Activated CD8-positive, alpha-beta memory T cell treated with anti-CD3 and anti-CD28 coated beads, Interleukin-2, amount 50 U/mL, for 24 hours (primary cell): Measurements from ENCODE around the gene TP53I3.
A peak's percentile ranks its signal among the peaks of the same experiment; 100 is the strongest.
"Not testable (repeated sequence)": the region's sequence is repeated elsewhere in the genome, so short reads cannot be mapped to it uniquely, and the experiment has no call there.

Experiments used
- DNase-seq: peaks from one replicate; pipeline ENCODE4 v3.0.0-alpha.2; 2020; ENCODE audit errors: extremely low read depth

TP53I3 gene

GRCh38 chr2:24100732-24101131, 16.1 kb upstream of the TP53I3 start:
- DNase-seq = not testable (repeated sequence)

- not testable (repeated sequence) for DNase-seq
These were observed 10.6 kb upstream of the TP53I3 start for GRCh38 chr2:24095171-24095677.

GRCh38 chr2:24093270-24093669, 8.6 kb upstream of the TP53I3 start:
- DNase-seq = not testable (repeated sequence)

GRCh38 chr2:24088821-24089359, 4.3 kb upstream of the TP53I3 start:
- no peak for DNase-seq

- no peak for DNase-seq
These were observed 2.4 kb upstream of the TP53I3 start for GRCh38 chr2:24087032-24087431.

- DNase-seq = no peak
These were observed 1.6 kb upstream of the TP53I3 start for GRCh38 chr2:24086241-24086640.

GRCh38 chr2:24085200-24085489, 511 bp upstream of the TP53I3 start:
- no peak for DNase-seq

GRCh38 chr2:24083567-24084385, 858 bp downstream of the TP53I3 start:
- DNase-seq = no peak

- DNase-seq = no peak
These were observed 1.7 kb downstream of the TP53I3 start for GRCh38 chr2:24082787-24083566.

GRCh38 chr2:24080701-24081100, 3.9 kb downstream of the TP53I3 start:
- DNase-seq = no peak

- no peak for DNase-seq
These were observed 6.8 kb downstream of the TP53I3 start for GRCh38 chr2:24077879-24078278.

GRCh38 chr2:24077535-24077877, 7.1 kb downstream of the TP53I3 start:
- DNase-seq = no peak

- DNase-seq = no peak
These were observed 7.6 kb downstream of the TP53I3 start for GRCh38 chr2:24076849-24077534.

- DNase-seq = peak; percentile 99
These were observed 8.5 kb downstream of the TP53I3 start, which contains the start of gene SF3B6 for GRCh38 chr2:24075915-24076848. Gene SF3B6, minus strand, starts transcription at chr2:24076326. Its CDS starts 97 bp downstream, at chr2:24076229.

GRCh38 chr2:24075259-24075658, 9.4 kb downstream of the TP53I3 start:
- DNase-seq = no peak

GRCh38 chr2:24073816-24074215, 10.8 kb downstream of the TP53I3 start:
- DNase-seq = no peak

- DNase-seq = no peak
These were observed 12.4 kb downstream of the TP53I3 start for GRCh38 chr2:24072259-24072658.

- no peak for DNase-seq
These were observed 19.3 kb downstream of the TP53I3 start for GRCh38 chr2:24065341-24065740.

GRCh38 chr2:24058564-24059271, 25.9 kb downstream of the TP53I3 start:
- no peak for DNase-seq

- DNase-seq = no peak
These were observed 28.9 kb downstream of the TP53I3 start for GRCh38 chr2:24055750-24056149.
